HG02970 (cell line): ENCODE results near the gene PTPRT.
"Not testable (repeated sequence)": the region's sequence is repeated elsewhere in the genome, so short reads cannot be mapped to it uniquely, and the experiment has no call there.

Source experiments
- ATAC-seq: cut with Tn5 transposase; IDR thresholded peaks from one replicate; pipeline ENCODE4 v1.9.1; 2021; ENCODE audit warnings: mild to moderate bottlenecking, moderate library complexity, moderate number of reproducible peaks; ENCODE audit not compliant: unreplicated experiment, low FRiP score

The PTPRT gene

GRCh38 chr20:42938441-42939205, 251.1 kb downstream of the PTPRT start:
- ATAC-seq: no peak

GRCh38 chr20:42936482-42936881, 253.2 kb downstream of the PTPRT start:
- no peak for ATAC-seq

- ATAC-seq: no peak
Measured at GRCh38 chr20:42924215-42924614, 265.5 kb downstream of the PTPRT start.

- no peak for ATAC-seq
Measured at GRCh38 chr20:42923348-42923918, 266.3 kb downstream of the PTPRT start.

GRCh38 chr20:42920776-42921175, 268.9 kb downstream of the PTPRT start:
- ATAC-seq: no peak

- ATAC-seq: no peak
Measured at GRCh38 chr20:42919316-42919715, 270.4 kb downstream of the PTPRT start.

GRCh38 chr20:42915081-42915480, 274.6 kb downstream of the PTPRT start:
- ATAC-seq: no peak

GRCh38 chr20:42914302-42914701, 275.4 kb downstream of the PTPRT start:
- no peak for ATAC-seq

GRCh38 chr20:42910808-42911207, 278.9 kb downstream of the PTPRT start:
- not testable (repeated sequence) for ATAC-seq

- ATAC-seq: no peak
Measured at GRCh38 chr20:42907730-42908129, 282.0 kb downstream of the PTPRT start.

- ATAC-seq: no peak
Measured at GRCh38 chr20:42906120-42906519, 283.6 kb downstream of the PTPRT start.

- ATAC-seq: no peak
Measured at GRCh38 chr20:42902509-42902908, 287.2 kb downstream of the PTPRT start.

- no peak for ATAC-seq
Measured at GRCh38 chr20:42901689-42902440, 287.8 kb downstream of the PTPRT start.

- ATAC-seq: not testable (repeated sequence)
Measured at GRCh38 chr20:42900764-42901163, 288.9 kb downstream of the PTPRT start.

- no peak for ATAC-seq
Measured at GRCh38 chr20:42895020-42895419, 294.7 kb downstream of the PTPRT start.

GRCh38 chr20:42894483-42894882, 295.2 kb downstream of the PTPRT start:
- ATAC-seq: no peak

GRCh38 chr20:42889517-42889916, 300.2 kb downstream of the PTPRT start:
- ATAC-seq: no peak

GRCh38 chr20:42887281-42887680, 302.4 kb downstream of the PTPRT start:
- no peak for ATAC-seq

- ATAC-seq: no peak
Measured at GRCh38 chr20:42886801-42887200, 302.9 kb downstream of the PTPRT start.

GRCh38 chr20:42886046-42886445, 303.7 kb downstream of the PTPRT start:
- no peak for ATAC-seq

- no peak for ATAC-seq
Measured at GRCh38 chr20:42875581-42875980, 314.1 kb downstream of the PTPRT start.
